Parathyroid adenoma (tissue), 2 donors: ENCODE measurements around the gene C10orf90.

Experiments used
- H2AFZ ChIP-seq: fragments of 300-600 bp; sonication (generic); one replicate; pipeline ENCODE4 v1.7.0; 2017; ENCODE audit warnings: antibody characterized with exemption, mild to moderate bottlenecking
- H3K27ac ChIP-seq: fragments of 300-600 bp; sonication (generic); one replicate; pipeline ENCODE4 v1.7.0; 2017
- H3K27me3 ChIP-seq: fragments of 300-600 bp; sonication (generic); one replicate; pipeline ENCODE4 v1.7.0; 2017; ENCODE audit warnings: low read length; ENCODE audit not compliant: control insufficient read depth, insufficient read depth
- H3K36me3 ChIP-seq: fragments of 300-600 bp; sonication (generic); one replicate; pipeline ENCODE4 v1.7.0; 2017; ENCODE audit warnings: low read length; ENCODE audit not compliant: control insufficient read depth, insufficient read depth
- H3K4me1 ChIP-seq: fragments of 300-600 bp; sonication (generic); one replicate; pipeline ENCODE4 v1.7.0; 2017; ENCODE audit warnings: control low read depth
- H3K4me2 ChIP-seq: fragments of 300-600 bp; sonication (generic); one replicate; pipeline ENCODE4 v1.7.0; 2017; ENCODE audit warnings: low read length
- H3K4me3 ChIP-seq: fragments of 300-600 bp; sonication (generic); one replicate; pipeline ENCODE4 v1.7.0; 2017; ENCODE audit warnings: low read depth, low read length
- H3K79me2 ChIP-seq: fragments of 300-600 bp; sonication (generic); one replicate; pipeline ENCODE4 v1.7.0; 2017; ENCODE audit warnings: control low read depth
- H3K9ac ChIP-seq: fragments of 300-600 bp; sonication (generic); one replicate; pipeline ENCODE4 v1.7.0; 2017; ENCODE audit warnings: mild to moderate bottlenecking
- H3K9me3 ChIP-seq: fragments of 300-600 bp; sonication (generic); one replicate; pipeline ENCODE4 v1.7.0; 2017; ENCODE audit warnings: low read length; ENCODE audit not compliant: control insufficient read depth
- CTCF ChIP-seq: fragments of 300-600 bp; sonication (generic); IDR thresholded peaks from one replicate; pipeline ENCODE4 v1.7.0; 2017; ENCODE audit warnings: antibody characterized with exemption, mild to moderate bottlenecking
- donor health status: primary hyperparathyroidism.

The C10orf90 gene

GRCh38 chr10:126508535-126509040, 161.9 kb downstream of the C10orf90 start:
- no peaks in the 10 kb centered on the region for H3K36me3 ChIP-seq
- no peak for TF ChIP-seq CTCF
- H3K4me2 ChIP-seq = no peak overlapping the region

GRCh38 chr10:126504761-126505112, 165.8 kb downstream of the C10orf90 start:
- Histone ChIP-seq H3K27ac (no peak overlapping the region), H3K9ac (no peak overlapping the region), H3K4me3 (no peak overlapping the region), H3K27me3 (no peaks in the 10 kb centered on the region), H3K9me3 (no peaks in the 10 kb centered on the region), H3K79me2 (no peaks in the 10 kb centered on the region), H3K36me3 (no peaks in the 10 kb centered on the region), H2AFZ (no peak overlapping the region), H3K4me1 (no peaks in the 10 kb centered on the region), H3K4me2 (no peak overlapping the region)
- TF ChIP-seq CTCF = no peak

More at GRCh38 chr10:126508535-126509040, 161.9 kb downstream of the C10orf90 start:
- Histone ChIP-seq H3K79me2 (no peaks in the 10 kb centered on the region), H3K4me1 (no peaks in the 10 kb centered on the region), H2AFZ (no peak overlapping the region), H3K4me3 (no peak overlapping the region), H3K9me3 (no peaks in the 10 kb centered on the region), H3K9ac (no peak overlapping the region), H3K27ac (no peak overlapping the region), H3K27me3 (no peaks in the 10 kb centered on the region)

- Histone ChIP-seq H3K9me3 (no peaks in the 10 kb centered on the region), H3K4me2 (no peak overlapping the region), H2AFZ (no peak overlapping the region), H3K9ac (no peak overlapping the region), H3K4me1 (no peaks in the 10 kb centered on the region), H3K4me3 (no peak overlapping the region), H3K36me3 (no peaks in the 10 kb centered on the region), H3K27me3 (no peaks in the 10 kb centered on the region), H3K79me2 (no peaks in the 10 kb centered on the region), H3K27ac (no peak overlapping the region)
- peak; percentile 54 for TF ChIP-seq CTCF
These were observed 166.3 kb downstream of the C10orf90 start for GRCh38 chr10:126504063-126504760.

- no peak overlapping the region for H3K9ac ChIP-seq
- no peaks in the 10 kb centered on the region for H3K9me3 ChIP-seq
- no peak for TF ChIP-seq CTCF
- H3K79me2 ChIP-seq = no peaks in the 10 kb centered on the region
- no peak overlapping the region for H3K4me2 ChIP-seq
- H3K36me3 ChIP-seq = peaks cover 2% of the 10 kb centered on the region
- H3K27me3 ChIP-seq = no peaks in the 10 kb centered on the region
- no peak overlapping the region for H2AFZ ChIP-seq
- no peak overlapping the region for H3K27ac ChIP-seq
- no peaks in the 10 kb centered on the region for H3K4me1 ChIP-seq
- no peak overlapping the region for H3K4me3 ChIP-seq
These were observed 167.0 kb downstream of the C10orf90 start for GRCh38 chr10:126503392-126504062.
